Peyer's patch (tissue), 4 donors: ENCODE measurements around the gene ZNF770. TPM values are rescaled to one million over a fixed set of nuclear protein-coding genes. Genes with fewer than 3 reads are reported as not detected.

Source experiments
- DNase-seq, 3 donors: peaks; one replicate each; pipeline ENCODE4 v3.0.0-alpha.2; 2017 to 2019
- H3K27ac ChIP-seq, 4 donors: fragments of 200-600 bp; sonication (generic); one replicate each; pipeline ENCODE4 v1.5.1; 2016 to 2019
- H3K27me3 ChIP-seq, 2 donors: fragments of 200-600 bp; sonication (generic); one replicate each; pipeline ENCODE4 v1.5.1; 2019
- H3K36me3 ChIP-seq, 3 donors: fragments of 200-600 bp; sonication (generic); one replicate each; pipeline ENCODE4 v1.5.1; 2016 to 2019
- H3K4me1 ChIP-seq, 4 donors: fragments of 200-600 bp; sonication (generic); one replicate each; pipeline ENCODE4 v1.5.1; 2016 to 2019
- H3K4me3 ChIP-seq, 4 donors: fragments of 200-600 bp; sonication (generic); 1 replicate in 3 of 4; 2 replicates in 1 of 4; pipeline ENCODE4 v1.5.1; 2016 to 2019; ENCODE audit warnings: mild to moderate bottlenecking in 1 of 4
- H3K9me3 ChIP-seq, 4 donors: fragments of 200-600 bp; sonication (generic); one replicate each; pipeline ENCODE4 v1.5.1; 2016 to 2019; ENCODE audit warnings: mild to moderate bottlenecking in 1 of 4
- POLR2A ChIP-seq, 2 donors: fragments of 450-650 bp; IDR thresholded peaks; one replicate each; pipeline ENCODE4 v1.5.1; 2017; ENCODE audit warnings: antibody characterized with exemption in 2 of 2, mild to moderate bottlenecking in 2 of 2, moderate library complexity in 2 of 2
- total RNA-seq, 4 donors: library from RNA; depleted of rRNA; stranded (reverse); fragments of >200 nt; gene quantifications; one replicate each; pipeline ENCODE4 v1.1.0, GENCODE V29; 2016
- TF ChIP-seq, protein P1 (sequence below), 6 experiments: fragments of 450-650 bp in 4 of 6; fragments of 200-600 bp in 2 of 6; sonication (generic) in 1 of 6; IDR thresholded peaks; one replicate each; pipeline ENCODE4 v1.5.1; 2017 to 2019; ENCODE audit warnings: antibody characterized with exemption in 6 of 6, mild to moderate bottlenecking in 3 of 6, moderate library complexity in 1 of 6

The ZNF770 gene
- total RNA-seq, 4 donors from 2014 or later, result 11.5 to 23.9 (median 16.5) TPM

GRCh38 chr15:34987609-34988026 is 469 bp downstream of the ZNF770 start:
- no peak for TF ChIP-seq POLR2A (IDR thresholded peaks at IDR 0.05)
- TF ChIP-seq, protein P1, sequence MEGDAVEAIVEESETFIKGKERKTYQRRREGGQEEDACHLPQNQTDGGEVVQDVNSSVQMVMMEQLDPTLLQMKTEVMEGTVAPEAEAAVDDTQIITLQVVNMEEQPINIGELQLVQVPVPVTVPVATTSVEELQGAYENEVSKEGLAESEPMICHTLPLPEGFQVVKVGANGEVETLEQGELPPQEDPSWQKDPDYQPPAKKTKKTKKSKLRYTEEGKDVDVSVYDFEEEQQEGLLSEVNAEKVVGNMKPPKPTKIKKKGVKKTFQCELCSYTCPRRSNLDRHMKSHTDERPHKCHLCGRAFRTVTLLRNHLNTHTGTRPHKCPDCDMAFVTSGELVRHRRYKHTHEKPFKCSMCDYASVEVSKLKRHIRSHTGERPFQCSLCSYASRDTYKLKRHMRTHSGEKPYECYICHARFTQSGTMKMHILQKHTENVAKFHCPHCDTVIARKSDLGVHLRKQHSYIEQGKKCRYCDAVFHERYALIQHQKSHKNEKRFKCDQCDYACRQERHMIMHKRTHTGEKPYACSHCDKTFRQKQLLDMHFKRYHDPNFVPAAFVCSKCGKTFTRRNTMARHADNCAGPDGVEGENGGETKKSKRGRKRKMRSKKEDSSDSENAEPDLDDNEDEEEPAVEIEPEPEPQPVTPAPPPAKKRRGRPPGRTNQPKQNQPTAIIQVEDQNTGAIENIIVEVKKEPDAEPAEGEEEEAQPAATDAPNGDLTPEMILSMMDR (IDR thresholded peaks at IDR 0.05), result no peak
- Histone ChIP-seq H3K36me3 (peaks cover 0 to 7% (median 0%) of the 10 kb centered on the region in 3 donors), H3K9me3 (no peaks in the 10 kb centered on the region), H3K27ac (peak overlapping the region; percentile 84 to 96 (median 93)), H3K4me1 (peaks cover 0 to 33% (median 11%) of the 10 kb centered on the region in 4 donors), H3K4me3 (peak overlapping the region; percentile 62 to 93 (median 70)), H3K27me3 (no peaks in the 10 kb centered on the region)
- DNase-seq, result no peak

- peaks cover 0 to 33% (median 11%) of the 10 kb centered on the region in 4 donors for H3K4me1 ChIP-seq
- H3K4me3 ChIP-seq, result peak overlapping the region; percentile 62 to 93 (median 70)
- peak overlapping the region in 1 of 4 donors; percentile 92 for H3K27ac ChIP-seq
- no peak for DNase-seq
- no peaks in the 10 kb centered on the region for H3K27me3 ChIP-seq
- TF ChIP-seq, protein P1 (IDR thresholded peaks at IDR 0.05), result no peak
- TF ChIP-seq POLR2A (IDR thresholded peaks at IDR 0.05), result no peak
- H3K36me3 ChIP-seq, result peaks cover 0 to 14% (median 0%) of the 10 kb centered on the region in 3 donors
- no peaks in the 10 kb centered on the region for H3K9me3 ChIP-seq
Measured at GRCh38 chr15:34986771-34987480, 1.2 kb downstream of the ZNF770 start.

DNA sequence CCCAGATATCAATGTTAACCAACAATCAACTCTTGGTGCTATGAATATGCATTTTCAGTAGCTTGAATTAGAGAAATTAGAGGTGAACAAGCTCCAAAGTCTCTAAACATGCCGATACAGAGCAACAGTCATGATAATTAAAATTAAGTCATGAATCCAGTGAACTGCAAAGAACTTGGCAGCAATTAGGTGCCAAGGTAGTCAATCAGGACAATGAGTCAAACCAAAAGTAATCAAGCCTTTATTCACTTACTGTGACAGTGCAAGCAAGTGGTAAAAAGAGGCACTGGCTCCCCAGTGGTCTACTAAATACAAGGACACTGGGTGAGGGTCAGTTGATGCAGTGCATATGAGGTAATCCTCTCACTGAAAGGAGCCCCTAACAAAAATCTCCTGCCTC is 1.8 kb downstream of the ZNF770 start:
- Histone ChIP-seq H3K4me3 (peak overlapping the region in 3 of 4 donors; percentile 68 to 93 (median 73)), H3K27ac (no peak overlapping the region), H3K27me3 (no peaks in the 10 kb centered on the region), H3K9me3 (no peaks in the 10 kb centered on the region), H3K4me1 (peaks cover 0 to 33% (median 11%) of the 10 kb centered on the region in 4 donors), H3K36me3 (peaks cover 0 to 20% (median 0%) of the 10 kb centered on the region in 3 donors)
- no peak for DNase-seq
- TF ChIP-seq, protein P1 (IDR thresholded peaks at IDR 0.05), result no peak
- no peak for TF ChIP-seq POLR2A (IDR thresholded peaks at IDR 0.05)

DNA sequence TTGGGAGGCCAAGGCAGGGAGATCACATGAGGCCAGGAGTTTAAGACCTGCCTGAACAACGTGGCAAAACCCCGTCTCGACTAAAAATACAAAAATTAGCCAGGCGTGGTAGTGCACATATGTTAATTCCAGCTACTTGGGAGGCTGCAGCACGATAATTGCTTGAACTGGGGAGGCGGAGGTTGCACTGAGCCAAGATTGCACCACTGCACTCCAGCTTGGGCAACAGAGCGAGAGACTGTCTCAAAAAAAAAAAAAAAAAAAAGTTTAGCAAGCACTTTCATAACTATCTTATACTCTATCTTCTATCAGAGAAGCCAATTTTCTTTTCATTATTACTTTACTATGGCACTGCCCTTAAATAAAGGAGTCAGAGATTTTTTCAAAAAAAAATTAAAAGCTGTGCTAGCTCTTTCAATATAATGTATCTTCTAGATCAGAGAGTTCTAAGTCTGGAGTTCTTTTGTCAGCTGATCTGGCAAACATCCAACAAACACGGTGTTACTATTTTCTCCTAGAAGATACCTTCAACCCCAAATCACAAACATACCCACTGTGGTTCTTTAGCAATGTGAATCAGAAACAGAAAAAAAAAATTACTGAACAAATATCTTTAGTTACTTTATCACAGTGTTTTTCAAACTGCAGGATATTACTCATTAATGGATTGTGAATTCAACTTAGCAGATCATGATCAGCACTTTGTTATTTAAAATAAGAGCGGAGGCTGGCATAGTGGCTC is 3.0 kb downstream of the ZNF770 start:
- TF ChIP-seq, protein P1 (IDR thresholded peaks at IDR 0.05), result no peak
- no peak for TF ChIP-seq POLR2A (IDR thresholded peaks at IDR 0.05)
- Histone ChIP-seq H3K9me3 (no peaks in the 10 kb centered on the region), H3K4me1 (peaks cover 0 to 33% (median 11%) of the 10 kb centered on the region in 4 donors), H3K27me3 (no peaks in the 10 kb centered on the region), H3K27ac (no peak overlapping the region), H3K36me3 (peaks cover 0 to 23% (median 0%) of the 10 kb centered on the region in 3 donors), H3K4me3 (no peak overlapping the region)
- DNase-seq, result no peak

- Histone ChIP-seq H3K36me3 (peaks cover 0 to 7% (median 0%) of the 10 kb centered on the region in 3 donors), H3K9me3 (no peaks in the 10 kb centered on the region), H3K27ac (no peak overlapping the region), H3K4me1 (no peaks in the 10 kb centered on the region), H3K27me3 (no peaks in the 10 kb centered on the region), H3K4me3 (no peak overlapping the region)
- TF ChIP-seq POLR2A (IDR thresholded peaks at IDR 0.05), result no peak
- TF ChIP-seq, protein P1 (IDR thresholded peaks at IDR 0.05), result no peak
- no peak for DNase-seq
Measured at GRCh38 chr15:34976743-34977142, 11.3 kb downstream of the ZNF770 start.
